HG03135 (cell line): ENCODE measurements around the gene P2RX7.
"Not testable (repeated sequence)": the region's sequence is repeated elsewhere in the genome, so short reads cannot be mapped to it uniquely, and the experiment has no call there.

Experiments
- ATAC-seq: cut with Tn5 transposase; IDR thresholded peaks from one replicate; pipeline ENCODE4 v1.9.1; 2021; ENCODE audit warnings: mild to moderate bottlenecking, moderate library complexity; ENCODE audit not compliant: unreplicated experiment

The P2RX7 gene

DNA sequence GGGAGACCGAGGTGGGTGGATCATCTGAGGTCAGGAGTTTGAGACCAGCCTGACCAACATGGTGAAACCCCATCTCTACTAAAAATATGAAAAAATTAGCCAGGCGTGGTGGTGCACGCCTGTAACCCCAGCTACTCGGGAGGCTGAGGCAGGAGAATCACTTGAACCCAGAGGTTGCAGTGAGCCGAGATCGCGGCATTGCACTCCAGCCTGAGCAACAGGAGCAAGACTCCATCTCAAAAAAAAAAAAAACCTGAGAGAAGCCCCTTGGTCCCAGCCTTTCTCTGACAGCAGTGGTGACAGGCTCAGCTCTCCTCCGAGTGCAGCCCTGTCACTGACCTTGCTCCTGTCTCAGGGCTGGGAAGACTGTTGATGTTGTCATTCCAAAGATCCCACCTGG lies 94.2 kb downstream of the P2RX7 start:
- not testable (repeated sequence) for ATAC-seq

DNA sequence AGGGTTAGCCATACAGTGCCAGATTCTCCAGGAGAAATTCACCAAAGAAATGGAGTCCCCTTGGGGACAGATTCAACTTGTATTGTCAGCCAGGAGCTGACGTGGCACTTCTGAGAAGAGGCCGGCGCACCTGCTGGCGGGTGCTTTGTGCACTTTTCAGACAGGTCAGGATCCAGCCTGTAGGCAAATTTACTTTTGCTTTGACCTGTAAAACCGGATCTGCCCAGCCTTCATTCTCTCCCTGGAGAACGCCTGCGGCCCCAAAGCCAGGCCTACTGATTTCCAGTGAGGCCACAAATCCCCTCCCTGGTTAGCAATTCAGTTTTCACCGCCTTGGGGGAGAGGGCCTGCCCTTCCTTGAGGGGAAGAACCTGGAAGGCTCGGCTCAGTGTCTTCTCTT lies 94.6 kb downstream of the P2RX7 start:
- ATAC-seq: peak; percentile 62

DNA sequence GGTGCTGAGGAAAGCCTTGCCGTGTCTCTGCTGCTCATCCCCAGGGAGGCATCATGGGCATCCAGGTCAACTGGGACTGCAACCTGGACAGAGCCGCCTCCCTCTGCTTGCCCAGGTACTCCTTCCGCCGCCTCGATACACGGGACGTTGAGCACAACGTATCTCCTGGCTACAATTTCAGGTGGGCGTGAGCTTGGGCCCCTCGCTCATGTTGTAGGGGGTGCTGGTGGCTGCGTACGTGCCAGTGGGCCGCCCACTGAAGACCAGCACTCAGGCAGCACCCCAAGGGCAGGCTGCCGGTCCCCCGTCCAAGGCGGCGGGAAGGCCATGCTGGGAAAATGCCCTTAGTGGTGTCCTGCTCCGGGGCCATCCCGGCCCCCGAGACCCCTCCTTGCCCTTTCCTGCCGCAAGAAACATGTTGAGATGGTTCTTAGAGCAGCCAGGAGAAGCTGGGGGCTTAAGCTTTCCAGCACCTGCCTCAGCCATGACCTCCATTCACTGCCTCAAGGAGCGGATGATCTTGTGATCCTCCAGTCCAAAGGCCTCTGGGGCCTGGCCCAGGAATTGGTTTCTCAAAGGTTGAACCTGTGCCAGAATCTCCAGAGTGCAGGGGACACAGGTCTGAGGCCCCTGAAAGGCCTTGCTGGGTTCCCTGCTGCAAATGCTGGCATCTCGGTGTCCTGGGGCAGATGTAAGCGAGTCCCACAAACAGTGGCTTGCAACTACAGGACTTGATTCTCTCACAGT lies 96.4 kb downstream of the P2RX7 start:
- no peak for ATAC-seq

DNA sequence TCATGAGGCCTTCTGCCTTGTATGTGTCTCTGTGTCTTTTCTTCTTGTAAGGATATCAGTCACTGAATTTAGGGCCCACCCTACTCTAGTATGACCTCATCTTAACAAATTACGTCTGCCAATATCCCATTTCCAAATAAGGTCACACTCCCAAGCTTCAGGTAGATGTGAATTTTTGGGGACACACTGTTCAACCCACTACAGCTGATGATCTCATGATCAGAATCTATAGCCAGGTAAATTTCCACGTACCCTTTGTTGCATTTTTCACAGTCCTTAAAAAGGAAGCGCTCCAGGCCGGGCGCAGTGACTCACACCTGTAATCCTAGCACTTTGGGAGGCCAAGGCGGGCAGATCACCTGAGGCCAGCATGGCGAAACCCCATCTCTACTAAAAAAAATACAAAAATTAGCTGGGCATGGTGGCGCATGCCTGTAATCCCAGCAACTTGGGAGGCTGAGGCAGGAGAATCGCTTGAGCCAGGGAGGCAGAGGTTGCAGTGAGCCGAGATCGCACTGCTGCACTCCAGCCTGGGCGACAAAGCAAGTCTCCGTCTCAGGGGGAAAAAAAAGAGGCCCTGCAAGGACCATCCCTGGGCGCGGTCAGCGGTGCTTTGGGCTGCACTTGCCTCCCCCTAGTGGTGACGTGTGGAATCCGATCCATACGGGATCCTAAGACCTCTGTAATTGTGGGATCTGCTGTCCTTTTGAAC lies 97.3 kb downstream of the P2RX7 start:
- not testable (repeated sequence) for ATAC-seq

DNA sequence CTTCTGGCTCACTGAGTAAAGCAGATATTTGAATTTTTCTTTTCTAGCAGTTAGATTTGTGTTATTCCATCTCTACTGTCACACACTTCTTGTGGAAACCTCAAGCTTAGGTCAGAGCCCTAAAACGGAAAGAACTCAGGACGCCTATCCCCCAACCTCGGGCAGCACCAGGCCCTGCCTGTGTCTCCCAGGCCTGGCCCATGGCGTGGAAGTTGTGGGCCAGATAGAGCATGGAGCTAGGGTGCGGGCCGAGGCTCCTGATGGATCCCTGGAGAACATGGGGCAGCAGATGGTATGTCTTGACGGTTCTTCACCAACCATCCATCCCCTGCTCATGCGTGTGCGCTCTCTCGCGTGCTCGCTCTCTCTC lies 97.8 kb downstream of the P2RX7 start:
- ATAC-seq: no peak

DNA sequence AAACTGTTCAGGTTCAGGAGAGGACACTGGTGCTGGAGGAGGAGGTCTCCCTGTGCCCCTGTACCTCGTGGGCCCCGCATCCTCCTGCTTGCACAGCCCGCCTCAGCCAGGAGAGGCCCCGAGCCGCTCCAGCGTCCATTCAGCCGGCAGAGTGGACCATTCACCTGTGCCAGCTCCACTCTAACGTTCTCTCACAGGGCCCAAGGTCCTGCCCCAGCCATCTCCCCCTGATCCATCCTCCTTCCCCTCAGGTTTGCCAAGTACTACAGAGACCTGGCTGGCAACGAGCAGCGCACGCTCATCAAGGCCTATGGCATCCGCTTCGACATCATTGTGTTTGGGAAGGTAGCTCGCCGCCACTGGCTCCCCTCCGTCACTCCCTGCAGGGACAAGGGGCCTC lies 99.5 kb downstream of the P2RX7 start:
- ATAC-seq: no peak

DNA sequence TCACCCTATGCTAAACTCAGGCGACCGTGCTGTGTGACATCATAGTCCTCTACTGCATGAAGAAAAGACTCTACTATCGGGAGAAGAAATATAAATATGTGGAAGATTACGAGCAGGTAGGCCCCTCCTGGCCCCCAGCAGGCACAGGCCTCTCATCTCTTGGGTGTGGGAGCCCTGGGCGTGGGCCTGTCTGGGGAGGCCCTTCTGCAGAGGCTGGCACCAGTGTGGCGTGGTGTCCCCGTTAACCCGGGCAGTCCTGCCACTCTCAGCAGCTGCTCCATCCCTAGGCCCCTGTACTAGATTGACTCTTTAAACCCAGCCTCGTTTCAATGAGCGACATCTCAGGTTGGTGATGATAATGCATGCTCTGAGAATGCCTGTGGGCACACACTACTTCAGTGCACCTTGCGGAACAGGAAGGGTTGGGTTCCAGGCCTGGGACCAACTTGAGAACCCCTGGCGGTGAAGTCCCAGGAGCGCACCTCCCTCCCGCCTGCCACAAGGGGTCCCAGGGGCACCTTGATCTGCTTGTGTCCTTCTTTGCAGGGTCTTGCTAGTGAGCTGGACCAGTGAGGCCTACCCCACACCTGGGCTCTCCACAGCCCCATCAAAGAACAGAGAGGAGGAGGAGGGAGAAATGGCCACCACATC lies 100.4 kb downstream of the P2RX7 start:
- no peak for ATAC-seq

DNA sequence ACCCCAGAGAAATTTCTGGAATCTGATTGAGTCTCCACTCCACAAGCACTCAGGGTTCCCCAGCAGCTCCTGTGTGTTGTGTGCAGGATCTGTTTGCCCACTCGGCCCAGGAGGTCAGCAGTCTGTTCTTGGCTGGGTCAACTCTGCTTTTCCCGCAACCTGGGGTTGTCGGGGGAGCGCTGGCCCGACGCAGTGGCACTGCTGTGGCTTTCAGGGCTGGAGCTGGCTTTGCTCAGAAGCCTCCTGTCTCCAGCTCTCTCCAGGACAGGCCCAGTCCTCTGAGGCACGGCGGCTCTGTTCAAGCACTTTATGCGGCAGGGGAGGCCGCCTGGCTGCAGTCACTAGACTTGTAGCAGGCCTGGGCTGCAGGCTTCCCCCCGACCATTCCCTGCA lies 100.9 kb downstream of the P2RX7 start:
- no peak for ATAC-seq

DNA sequence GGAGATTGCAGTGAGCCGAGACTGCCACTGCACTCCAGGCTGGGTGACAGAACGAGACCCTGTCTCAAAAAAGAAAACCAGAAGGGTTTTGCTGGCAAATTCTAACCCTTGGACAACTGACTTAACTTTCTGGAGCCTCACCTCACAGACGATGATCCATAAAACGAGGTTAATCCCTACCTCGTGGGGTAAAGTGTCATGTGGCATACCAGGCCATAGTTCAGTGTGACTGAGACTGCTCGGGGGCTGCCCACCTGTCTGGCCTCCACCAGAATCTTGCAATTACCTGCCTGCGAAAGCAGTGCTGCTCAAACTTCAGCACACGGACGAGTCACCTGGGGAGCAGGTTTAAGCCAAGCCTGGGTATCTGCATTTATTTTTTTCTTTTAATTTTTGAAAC lies 104.1 kb downstream of the P2RX7 start:
- no peak for ATAC-seq

DNA sequence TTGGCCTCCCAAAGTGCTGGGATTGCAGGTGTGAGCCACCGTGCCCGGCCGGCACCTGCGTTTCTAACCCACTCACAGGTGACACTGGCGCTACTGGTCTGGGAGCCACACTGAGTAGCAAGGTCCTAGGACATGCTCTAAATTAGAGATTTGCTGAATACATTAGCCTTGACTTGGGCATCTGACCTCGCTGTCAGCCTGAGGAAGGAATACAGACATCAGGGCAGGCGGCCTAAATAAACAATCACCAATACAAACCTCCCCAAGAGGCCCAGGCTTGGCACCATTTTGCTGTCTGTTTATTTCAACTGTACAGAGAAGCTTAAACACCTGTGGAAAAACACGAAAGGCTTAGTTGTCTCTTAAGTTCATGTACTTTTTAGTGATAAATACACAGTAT lies 104.7 kb downstream of the P2RX7 start:
- no peak for ATAC-seq
